Stimulated activated CD4-positive, alpha-beta T cell treated with anti-CD3 and anti-CD28 coated beads, TNF-alpha, amount 100 ng/mL, for 24 hours (primary cell): ENCODE results near the gene BCL2.

Experiments used
- DNase-seq, 3 experiments: peaks; one replicate each; pipeline ENCODE4 v3.0.0-alpha.2; 2020; ENCODE audit warnings: low read depth in 3 of 3

Gene BCL2

DNA sequence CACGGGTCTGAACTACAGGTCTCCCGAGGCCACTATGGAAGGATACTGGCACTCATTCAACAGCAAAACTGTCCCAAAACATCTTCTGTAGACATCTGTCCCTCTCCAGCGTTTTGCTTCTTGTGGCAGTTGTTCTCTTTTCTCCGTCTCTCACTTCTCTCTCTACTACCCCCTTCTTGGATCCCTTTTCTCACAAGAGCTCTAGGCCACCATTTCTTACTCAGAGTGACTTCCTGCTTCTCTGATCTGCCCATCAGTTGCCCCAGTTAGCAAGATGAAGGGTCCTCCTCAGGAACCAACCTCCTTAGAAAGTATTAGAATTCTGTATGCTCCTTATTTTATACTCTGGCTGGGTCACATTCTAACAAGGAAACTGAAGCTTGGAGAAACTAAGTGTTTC is 32.6 kb downstream of the BCL2 start:
- no peak for DNase-seq

DNA sequence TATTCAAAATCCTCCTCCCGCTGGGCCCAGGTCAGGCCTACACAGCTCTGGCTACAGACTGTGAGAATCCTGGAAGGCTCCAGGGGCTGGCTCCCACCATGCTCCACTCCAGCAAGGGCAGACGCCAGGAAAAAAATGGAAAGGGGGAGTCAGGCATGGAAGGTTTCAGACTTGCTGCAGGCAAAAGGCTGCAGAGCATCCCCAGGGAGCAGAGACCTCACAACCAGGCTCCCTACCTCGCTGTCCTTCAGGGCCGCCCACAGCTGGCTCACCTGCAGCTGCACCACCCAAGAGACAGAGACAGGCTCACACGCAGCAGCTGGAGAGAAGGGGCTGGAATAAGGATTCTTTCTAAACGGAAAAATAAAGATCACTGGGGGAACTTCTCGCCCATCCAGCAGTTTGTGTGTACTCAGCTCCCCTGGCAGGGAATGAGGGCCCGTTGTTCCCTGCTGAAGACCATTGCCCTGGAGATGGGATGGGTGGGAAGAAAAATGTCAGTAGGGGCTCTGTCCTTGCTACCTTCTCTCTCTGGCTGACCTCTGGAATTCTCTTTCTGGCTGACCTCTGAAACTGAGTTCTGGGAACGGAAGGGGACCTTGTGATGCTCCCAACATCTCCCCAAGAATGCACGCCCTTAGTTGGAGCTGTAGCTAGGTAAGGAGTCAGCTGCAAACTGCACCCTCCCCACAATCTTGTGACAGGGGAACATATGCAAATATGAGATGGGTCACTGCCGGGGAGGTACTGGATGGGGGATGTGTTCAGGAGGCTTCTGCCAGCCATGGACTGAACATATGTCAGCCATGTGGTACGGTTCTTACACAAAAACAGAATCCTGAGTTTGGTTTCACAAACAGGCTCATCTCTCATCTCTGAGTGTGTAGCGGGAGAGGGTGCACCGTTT is 34.5 kb downstream of the BCL2 start:
- DNase-seq, result no peak

DNA sequence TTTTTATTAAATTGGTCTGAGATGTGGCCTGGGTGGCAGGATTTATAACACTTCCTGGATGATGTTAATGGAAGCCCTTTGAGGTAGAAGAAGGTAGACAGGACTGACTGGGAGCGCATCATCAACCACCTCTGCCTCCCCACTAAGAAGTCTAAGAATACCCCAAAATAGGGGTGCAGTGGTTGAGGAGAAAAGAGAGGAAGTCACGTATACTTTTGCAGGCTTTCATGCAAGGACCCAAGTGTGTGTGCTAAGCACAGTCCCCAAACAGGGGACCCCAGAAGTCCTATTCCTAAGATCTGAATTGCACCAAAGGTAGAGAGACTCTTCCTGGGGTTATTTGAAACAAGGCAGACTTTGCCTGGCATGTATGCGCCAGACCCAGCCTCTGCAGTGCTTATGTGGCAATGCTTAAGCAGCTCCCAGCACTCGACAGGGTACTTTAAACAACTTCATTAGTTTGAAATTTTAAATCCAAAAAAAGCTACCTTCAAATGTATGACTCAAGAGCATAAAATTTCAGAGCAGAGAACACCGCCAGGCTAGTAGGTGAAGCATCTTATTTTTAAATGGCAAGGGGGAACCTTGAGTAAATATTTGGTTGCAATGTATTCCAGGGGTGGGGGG is 35.3 kb downstream of the BCL2 start:
- no peak for DNase-seq

GRCh38 chr18:63283305-63284094 is 36.1 kb downstream of the BCL2 start:
- DNase-seq, result no peak

DNA sequence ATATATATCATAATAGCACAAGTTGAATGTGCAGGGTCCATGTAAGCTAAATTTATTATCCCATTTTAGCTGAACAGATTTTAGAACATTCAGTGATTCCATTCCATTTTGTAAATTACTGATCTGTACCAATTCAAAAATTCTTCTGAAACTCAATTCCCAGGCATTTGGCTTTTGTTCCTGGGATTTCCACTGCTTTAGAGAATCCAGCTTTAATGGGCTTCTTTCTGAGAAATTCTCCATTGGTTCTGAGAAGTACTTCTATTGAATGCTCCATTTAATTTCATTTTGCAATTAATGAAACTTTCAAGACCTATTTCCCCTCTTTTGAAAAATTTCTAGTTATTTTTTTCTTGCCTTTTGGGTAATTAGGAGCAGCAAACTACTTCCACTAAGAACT is 36.8 kb downstream of the BCL2 start:
- DNase-seq, result no peak

DNA sequence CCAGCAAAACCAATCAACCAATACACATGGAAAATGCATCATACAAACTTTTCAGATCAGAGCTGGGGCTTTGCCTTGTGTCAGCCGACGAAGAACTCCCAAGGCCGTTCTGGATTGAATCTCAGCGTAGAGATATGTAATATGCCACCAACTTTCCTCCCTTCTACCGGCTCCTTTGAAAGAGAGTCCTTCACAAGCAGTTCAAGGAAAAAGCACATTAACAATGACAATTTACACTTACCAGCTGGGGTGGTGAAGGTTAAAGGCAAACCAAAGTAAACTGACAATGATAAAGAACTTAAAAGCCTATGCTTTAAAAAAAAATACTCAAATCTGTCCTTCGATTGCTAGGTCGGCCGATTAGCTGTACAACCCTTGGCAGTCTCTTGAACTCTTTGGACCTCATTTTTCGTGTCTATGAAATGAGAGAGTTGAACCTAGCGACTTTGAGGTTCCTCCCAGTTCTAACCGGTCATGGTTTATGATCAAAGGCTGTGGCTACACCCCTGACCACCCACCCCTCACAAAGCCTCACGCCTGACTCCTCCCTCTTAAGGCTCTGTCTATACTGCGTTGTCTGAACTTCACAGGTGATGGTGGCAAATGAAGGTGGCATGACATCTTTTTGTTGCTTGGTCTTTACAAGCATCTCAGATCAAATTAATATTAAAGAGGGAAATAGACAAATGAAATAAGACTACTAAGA is 46.2 kb downstream of the BCL2 start:
- no peak for DNase-seq

DNA sequence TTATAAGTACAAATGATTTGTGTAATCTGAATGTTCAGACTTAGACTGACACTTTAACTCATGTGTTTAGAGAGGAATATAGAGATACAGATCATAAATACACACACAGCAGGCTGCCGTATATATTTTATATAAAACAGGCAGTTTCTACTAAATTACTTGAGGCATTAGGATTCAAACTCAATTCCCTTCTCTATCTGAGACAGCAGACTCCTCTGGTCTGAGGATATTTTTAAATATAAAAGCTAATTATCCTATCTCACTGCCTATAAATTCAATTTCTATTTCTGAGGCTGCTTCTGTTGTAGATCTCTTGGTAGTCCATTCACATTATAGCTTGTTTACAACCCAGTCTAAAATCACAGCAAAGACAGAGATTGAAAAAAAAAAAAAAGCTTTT is 46.9 kb downstream of the BCL2 start:
- no peak for DNase-seq

DNA sequence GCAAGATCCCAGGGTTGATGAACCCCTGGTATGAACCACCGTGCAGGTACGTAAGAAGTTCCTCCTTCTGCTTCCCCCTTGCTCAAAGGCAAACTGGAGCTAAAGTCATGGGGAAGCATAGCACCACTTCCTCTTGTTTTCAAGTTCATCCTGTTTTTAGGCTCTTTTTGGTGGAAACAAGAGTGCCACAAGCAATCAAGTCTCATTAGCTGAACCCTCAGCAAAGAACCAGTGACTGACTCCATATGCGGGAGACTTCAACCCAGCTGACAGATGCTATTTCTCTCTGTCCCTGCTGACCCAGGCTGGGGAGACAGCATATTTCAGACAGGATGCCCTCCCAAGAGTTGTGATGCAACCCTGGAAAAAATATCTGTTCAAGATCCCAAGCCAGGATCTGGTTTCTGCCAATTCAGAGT is 47.7 kb downstream of the BCL2 start:
- no peak for DNase-seq

DNA sequence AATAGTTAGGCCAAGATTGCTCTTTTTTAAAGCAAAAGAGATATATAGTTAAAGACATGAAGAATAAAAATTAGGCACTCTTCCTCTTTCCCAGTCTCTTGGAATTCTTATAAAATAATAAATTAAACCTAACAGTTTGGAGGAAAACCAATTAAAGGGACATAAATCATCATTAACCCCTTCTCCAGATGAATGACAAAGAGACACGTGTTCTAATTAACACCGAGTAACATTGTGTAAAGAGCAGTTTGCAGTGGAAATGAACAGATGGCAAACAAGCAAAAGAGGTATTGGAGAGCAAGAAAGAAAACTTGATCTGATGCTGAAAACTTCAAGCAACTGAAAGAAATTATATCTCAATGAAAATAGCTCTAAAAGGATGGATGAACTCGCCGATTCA is 48.4 kb downstream of the BCL2 start:
- no peak for DNase-seq

GRCh38 chr18:63267975-63268721 is 51.4 kb downstream of the BCL2 start:
- DNase-seq, result no peak

DNA sequence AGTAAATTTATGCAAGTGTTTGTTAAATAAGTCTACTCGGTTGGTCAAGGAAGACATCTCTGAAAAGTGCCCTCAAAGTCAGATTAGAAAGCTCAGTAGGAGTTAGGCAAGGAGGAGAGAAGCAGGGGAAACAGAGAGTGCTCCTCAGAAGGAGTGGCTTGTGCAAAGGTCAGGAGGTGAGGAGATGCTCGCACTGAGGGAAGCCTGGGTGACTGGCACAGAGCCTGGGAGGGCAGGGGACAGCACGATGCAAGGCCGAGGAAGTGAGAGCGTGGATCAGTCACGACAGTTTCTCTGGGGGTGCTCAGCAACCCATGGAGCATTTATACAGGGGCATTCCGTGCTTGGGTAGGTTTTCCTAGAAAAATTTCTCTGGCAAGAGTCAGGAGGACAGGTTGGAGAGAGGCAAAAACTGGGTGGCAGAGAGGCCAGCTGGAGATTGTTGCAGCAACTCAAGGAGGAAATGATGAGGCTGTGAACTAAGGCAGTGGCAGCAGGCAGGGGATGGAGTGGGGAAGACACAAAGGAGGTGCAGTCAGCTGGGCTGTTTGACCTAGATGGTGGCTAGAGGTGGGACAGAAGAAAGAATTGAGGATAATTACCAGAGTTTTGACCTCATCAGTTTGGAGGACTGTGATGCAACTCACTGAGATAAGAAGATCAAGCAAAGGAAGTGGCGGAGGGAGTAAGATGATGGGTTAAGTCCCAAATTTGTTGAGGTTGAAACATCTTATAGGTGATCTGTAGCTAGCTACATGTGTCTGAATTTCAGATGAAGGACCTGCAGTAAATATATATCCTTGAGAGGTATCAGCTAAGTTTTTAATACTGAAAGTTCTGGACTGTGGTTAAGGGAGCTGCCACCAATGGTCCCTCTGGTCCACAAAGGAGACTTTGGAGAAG is 52.4 kb downstream of the BCL2 start:
- no peak for DNase-seq

DNA sequence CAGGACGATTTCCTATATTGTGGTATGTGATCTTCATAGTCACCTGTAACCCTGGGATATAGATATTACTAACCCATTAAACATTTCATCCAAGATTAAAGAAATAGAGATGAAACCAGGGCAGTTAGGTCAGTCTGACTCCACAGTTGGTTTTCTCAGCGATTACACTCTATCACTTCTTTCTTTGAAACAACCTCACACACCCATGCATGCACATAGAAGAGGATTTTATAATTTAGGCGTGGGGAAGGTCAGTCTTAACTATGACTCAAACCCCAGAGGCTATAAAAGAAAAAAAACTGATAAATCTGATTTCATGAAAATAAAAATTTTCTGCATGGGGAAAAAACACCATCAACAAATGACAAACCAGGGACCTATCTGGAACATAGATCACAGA is 54.2 kb downstream of the BCL2 start:
- DNase-seq, result no peak

DNA sequence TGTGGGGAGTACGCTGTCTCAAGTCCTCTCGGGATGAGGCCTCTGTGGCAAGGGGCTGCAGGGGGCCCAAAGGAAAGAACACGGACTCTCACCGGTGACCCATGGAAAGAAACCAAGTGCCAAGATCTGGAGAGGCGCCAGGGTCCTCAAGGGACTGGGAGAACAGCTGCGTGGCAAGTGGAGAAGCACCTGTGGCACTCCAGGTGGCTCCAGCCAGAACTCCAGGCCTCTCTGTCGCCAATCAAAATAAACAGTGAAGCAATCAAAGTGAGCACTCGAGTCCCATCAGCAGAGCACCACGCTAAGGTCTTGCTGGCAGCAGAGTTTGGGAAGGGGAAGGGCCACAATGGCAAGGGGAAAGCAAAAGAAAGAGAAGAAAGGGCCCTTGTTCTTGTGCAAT is 54.7 kb downstream of the BCL2 start:
- DNase-seq, result no peak

DNA sequence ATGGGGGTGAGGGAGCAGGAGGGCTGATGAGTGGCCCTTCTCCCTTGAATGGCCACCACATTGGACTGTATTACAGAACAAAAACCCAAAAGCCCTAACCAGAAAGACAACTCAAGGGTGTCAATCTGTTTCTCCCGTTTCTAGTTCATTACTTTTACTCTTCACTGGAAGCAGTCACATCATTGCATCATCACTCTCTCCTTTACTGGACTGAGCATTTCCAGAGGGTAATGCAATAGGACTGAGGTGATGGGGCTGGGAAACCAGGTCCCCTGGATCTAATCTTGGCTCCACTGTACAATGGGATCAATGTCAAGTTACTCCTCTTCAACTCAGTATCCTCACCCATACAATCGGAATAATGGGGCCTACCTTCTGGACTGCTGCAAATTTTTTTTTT is 56.1 kb downstream of the BCL2 start:
- DNase-seq, result no peak

GRCh38 chr18:63262369-63263335 is 56.9 kb downstream of the BCL2 start:
- no peak for DNase-seq

DNA sequence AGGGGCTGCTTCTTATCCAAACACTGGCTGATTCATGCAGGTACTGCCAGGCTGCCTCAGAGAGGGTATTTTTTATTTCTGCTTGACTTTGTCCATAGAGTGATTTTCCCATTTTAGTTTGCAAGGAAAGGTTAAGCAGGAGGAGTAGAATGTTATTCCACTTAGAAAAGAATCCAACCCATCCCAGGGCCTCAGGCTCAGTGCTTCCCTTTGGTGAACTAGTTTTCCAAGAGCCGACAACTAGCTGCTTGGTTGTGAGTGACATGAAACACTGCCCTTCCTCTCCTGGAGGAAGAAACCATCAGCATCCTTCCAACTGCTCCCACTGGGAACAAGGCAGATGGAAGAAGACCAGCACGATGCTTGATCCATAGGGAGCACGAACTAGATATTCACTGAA is 58.5 kb downstream of the BCL2 start:
- no peak for DNase-seq

- no peak for DNase-seq
Measured at GRCh38 chr18:63260380-63260754, 59.2 kb downstream of the BCL2 start.

DNA sequence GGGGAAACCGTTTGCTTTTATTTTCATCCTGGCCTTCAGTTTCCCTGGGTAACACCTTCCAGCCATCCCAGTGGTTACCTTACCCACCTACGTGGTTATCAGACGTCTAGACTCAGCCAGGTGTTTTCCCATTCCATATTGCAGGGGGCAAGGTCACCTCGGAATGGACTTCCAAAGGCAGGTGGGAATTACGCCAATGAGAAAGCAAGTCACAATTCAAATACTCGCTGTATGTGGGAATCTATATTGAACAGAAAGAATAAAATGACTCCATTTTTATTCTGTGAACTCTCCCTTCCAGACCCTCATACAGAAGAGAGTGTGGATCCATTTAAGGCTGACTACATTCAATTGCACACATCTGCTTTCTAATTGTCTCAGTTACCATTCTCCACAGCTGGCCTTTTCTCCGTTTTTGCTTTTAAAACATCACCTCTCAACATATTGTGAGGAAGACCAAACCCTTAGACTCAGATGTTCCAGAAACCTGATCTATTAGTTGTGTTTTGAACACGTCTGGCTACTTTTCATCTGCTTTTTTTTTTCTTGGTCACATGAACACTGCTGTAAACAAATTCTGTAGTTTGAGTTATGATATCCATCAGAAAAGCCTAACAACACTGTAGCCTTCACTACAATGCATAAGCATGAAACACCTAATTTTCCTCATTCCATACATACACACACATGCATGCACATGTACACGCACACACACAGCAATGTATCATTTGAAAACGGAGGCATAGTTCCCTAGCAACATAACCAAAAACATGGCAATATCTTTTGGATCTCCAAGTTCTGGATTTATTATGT is 59.8 kb downstream of the BCL2 start:
- DNase-seq, result no peak
